IPS-NIHi7 (cell line): ENCODE measurements around the gene ZFR.
A peak's percentile ranks its signal among the peaks of the same experiment; 100 is the strongest.
"Not testable (repeated sequence)": the region's sequence is repeated elsewhere in the genome, so short reads cannot be mapped to it uniquely, and the experiment has no call there.

ENCODE experiments used
- DNase-seq: peaks from one replicate; pipeline ENCODE4 v3.0.0; 2012; ENCODE audit warnings: mixed read lengths; ENCODE audit errors: extremely low spot score

The ZFR gene

DNA sequence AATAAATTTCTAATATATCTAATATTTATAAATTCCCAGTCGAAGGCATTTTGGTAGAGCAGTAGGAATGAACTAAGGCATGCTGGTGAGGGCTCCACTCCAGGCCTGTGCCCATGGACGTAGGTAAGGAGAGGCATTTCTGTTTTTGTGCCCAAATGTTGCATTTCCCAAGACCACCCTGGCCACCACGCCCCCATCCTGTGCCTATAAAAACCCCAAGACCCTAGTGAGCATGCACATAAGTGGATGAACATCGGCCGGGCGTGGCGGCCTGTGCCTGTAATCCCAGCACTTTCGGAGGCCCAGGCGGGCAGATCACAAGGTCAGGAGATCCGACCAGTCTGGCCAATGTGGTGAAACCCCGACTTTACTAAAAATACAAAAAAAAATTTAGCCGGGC, 121.7 kb downstream of the ZFR start:
- no peak for DNase-seq

DNA sequence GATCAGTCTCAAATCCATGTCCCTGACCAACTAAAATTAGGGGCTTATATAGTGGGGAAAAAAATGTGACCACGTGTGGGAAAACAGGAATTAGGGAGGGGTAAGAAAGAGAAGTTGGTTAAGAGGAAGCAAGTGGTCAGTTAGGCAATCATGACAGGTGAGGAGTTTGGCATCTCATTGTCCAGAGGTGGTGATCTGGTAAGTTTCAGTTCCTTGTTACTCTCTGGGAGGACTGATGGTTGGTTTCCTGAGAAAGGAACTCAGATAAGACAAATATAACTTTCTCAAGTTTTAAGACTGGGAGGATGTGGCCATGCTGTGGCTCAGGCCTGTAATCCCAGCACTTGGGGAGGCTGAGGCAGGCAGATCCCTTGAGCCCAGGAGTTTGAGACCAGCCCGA, 122.8 kb downstream of the ZFR start:
- DNase-seq: not testable (repeated sequence)

DNA sequence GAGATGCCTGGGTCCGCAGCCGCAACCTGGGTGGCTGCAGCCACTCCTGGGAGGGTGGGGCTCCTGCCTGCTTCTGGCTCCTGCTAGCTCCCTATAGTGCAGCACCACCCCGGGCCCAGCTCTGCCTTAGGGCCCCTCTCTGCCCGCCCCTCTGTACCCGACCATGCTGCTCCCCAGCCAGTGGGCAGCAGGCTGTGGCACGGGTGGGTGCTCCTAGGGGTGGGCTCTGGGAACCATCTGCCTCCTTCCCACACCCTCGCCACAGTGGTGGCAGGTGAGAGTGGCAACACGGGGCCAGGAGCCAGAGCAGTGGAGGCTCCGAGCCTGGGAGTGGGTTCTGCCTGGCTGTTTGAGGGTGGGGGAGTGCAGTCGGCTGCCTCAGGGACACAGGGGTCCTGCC, 124.0 kb downstream of the ZFR start:
- DNase-seq: no peak

- no peak for DNase-seq
Measured at GRCh38 chr5:32319926-32320543, 124.5 kb downstream of the ZFR start.

GRCh38 chr5:32319392-32319791, 125.1 kb downstream of the ZFR start:
- no peak for DNase-seq

DNA sequence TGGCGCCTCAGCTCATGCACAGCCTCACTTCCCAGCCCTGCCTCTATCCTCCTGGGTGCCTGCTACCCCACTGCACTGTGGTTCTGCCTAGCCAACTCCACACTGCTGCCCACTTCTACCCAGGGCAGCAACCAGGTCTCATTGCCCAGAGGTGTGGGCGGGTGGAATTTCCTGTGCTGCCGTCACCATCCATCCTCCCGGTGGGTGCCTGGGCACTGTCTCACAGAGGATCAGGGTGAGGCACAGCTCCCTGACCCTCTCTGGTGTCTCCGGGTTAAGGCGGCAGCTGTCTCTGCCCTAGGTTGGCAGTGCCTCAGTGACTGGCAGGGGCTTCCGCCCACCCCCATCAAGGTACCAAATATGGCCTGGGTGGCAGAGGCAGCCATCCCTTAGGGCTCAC, 127.5 kb downstream of the ZFR start:
- no peak for DNase-seq

DNA sequence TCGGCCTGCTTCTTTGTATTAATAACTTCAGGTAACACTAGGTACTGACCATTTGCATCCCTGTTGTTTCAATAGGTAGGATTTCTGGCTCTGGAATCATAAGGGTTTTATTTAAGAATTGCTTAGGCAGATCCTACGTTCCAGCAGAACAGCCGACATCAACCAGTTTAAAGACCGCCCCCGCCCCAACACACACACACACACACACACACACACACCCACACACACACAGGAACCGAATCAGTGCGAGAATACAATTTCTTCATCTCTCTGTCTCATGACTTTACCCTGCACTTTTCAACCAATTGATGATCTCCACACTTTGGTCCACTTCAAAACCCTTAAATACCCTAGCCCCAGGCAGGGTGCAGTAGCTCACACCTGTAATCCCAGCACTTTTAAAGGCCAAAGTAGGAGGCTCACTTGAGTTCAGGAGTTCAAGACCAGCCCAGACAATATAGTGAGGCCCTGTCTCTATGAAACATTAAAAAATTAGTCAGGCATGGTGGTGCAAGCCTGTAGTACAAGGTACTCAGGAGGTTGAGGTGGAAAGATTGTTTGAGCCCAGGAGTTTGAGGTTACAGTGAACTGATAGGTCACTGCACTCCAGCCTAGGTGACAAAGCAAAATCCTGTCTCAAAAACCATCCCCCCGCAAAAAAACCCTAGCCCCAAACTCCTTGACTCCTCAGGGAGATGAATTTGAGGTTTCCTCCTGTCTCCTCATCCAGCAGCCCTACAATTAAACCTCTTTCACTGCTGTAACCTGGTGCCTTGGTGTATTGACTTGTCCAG, 129.1 kb downstream of the ZFR start:
- no peak for DNase-seq

- no peak for DNase-seq
Measured at GRCh38 chr5:32314658-32315057, 129.9 kb downstream of the ZFR start.

- not testable (repeated sequence) for DNase-seq
Measured at GRCh38 chr5:32314152-32314488, 130.4 kb downstream of the ZFR start.

DNA sequence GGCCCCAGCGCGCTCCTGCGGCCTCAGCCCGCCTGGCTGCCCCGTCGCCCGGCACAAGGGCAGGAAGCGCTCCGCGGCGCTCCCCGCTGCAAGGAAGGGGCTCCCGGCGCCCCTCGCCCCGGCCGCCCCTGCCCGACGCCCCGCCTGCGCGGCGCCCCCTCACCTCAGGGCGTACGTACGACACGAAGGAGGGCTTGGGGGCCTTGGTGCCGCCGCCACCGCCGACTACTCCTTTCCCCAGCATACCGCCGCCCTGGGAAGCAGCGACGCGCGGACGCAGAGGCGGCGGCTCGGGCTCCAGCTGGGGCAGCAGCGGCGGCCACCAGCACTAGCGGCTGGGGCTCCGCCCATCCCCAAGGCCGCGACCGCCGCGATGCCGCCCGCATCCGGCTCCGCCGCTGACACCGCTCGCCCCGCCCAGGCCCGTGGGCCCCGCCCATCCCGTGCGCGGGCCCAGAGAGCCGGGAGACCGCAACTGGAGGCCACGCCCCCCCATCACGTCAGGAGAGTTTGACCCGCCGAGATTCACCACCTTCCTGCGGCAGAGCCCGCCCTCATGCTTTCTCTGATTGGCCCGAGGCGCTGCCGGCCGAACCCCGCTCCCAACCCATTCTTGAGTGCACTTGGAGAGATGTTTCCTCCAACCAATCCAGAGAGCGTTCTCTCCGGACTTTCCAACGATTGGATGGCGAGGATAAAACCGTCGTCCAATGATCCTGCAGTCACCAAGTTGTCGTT, 131.8 kb downstream of the ZFR start, which contains the start of gene MTMR12:
Gene MTMR12, minus strand, starts transcription at position 345 of the 738 bp plus-strand sequence. Its CDS starts 101 bp downstream, at position 244.
- peak; percentile 100 for DNase-seq

GRCh38 chr5:32312197-32312594, 132.3 kb downstream of the ZFR start:
- peak; percentile 54 for DNase-seq

- DNase-seq: peak; percentile 28
Measured at GRCh38 chr5:32311404-32312196, 132.9 kb downstream of the ZFR start.

- DNase-seq: no peak
Measured at GRCh38 chr5:32309761-32310160, 134.8 kb downstream of the ZFR start.

GRCh38 chr5:32308946-32309345, 135.6 kb downstream of the ZFR start:
- no peak for DNase-seq

GRCh38 chr5:32307769-32308194, 136.8 kb downstream of the ZFR start:
- no peak for DNase-seq

- no peak for DNase-seq
Measured at GRCh38 chr5:32304622-32305021, 139.9 kb downstream of the ZFR start.
